ENCODE measurements around the gene TRAPPC10. TPM values are rescaled to one million over a fixed set of nuclear protein-coding genes. Genes with fewer than 3 reads are reported as not detected.

The TRAPPC10 gene
- total RNA-seq, 1 experiment from 2014 or later, result 32.9 TPM

- Histone ChIP-seq H3K4ac (ENCODE audit: low read depth, low read length) (no peak overlapping the region), H3K79me2 (ENCODE audit: insufficient read depth, low read length) (no peaks in the 10 kb centered on the region), H2BK120ac (ENCODE audit: low read depth, low read length, poor library complexity, severe bottlenecking) (no peak overlapping the region), H2AFZ (ENCODE audit: low read length) (no peak overlapping the region), H3K56ac (ENCODE audit: insufficient read length, low read depth, low read length) (no peak overlapping the region), H3T11ph (ENCODE audit: low read length) (no peak overlapping the region), H3K18ac (ENCODE audit: insufficient read length, low read depth, low read length) (no peak overlapping the region), H3K27me3 (ENCODE audit: insufficient read depth, low read length) (no peaks in the 10 kb centered on the region), H2BK15ac (ENCODE audit: low read depth, low read length) (no peak overlapping the region), H3K23me2 (ENCODE audit: insufficient read length, low read depth, low read length, poor library complexity, severe bottlenecking) (no peaks in the 10 kb centered on the region), H3K23ac (ENCODE audit: insufficient read length, low read depth, low read length) (no peak overlapping the region), H3K9me3 (ENCODE audit: control insufficient read depth, low read depth, low read length) (no peaks in the 10 kb centered on the region), H3K14ac (ENCODE audit: insufficient read depth, low read length) (no peak overlapping the region), H4K91ac (ENCODE audit: insufficient read length, low read depth, low read length) (no peak overlapping the region), H3K9ac (ENCODE audit: extremely low read depth, insufficient read length, low read length) (no peak overlapping the region), H4K8ac (replicated peaks; ENCODE audit: insufficient read length, low read depth, low read length) (no peak overlapping the region), H2AK5ac (ENCODE audit: insufficient read length, low read length) (no peak overlapping the region), H3K79me1 (ENCODE audit: insufficient read depth, low read depth, low read length, poor library complexity, severe bottlenecking) (no peaks in the 10 kb centered on the region), H3K4me2 (ENCODE audit: insufficient read depth, insufficient read length, low read length) (no peak overlapping the region), H3K4me1 (ENCODE audit: insufficient read depth, low read length) (no peaks in the 10 kb centered on the region), H3K27ac (ENCODE audit: insufficient read length, low read depth, low read length) (no peak overlapping the region), H4K20me1 (ENCODE audit: control insufficient read depth, insufficient read depth, insufficient read length) (no peaks in the 10 kb centered on the region), H2BK12ac (ENCODE audit: insufficient read length, low read depth, low read length) (no peak overlapping the region), H4K5ac (ENCODE audit: insufficient read length, low read depth, low read length) (no peak overlapping the region), H2BK20ac (ENCODE audit: low read depth, low read length, poor library complexity, severe bottlenecking) (no peak overlapping the region), H2BK5ac (ENCODE audit: insufficient read length, low read length) (no peak overlapping the region)
- H3K27ac Mint-ChIP-seq, result 0 out of 7 replicates have a peak overlapping the region, but pooled peaks of 2 of the 3 experiments have one; percentile 60 to 87
- no peaks in the 10 kb centered on the region for H3K9me3 Mint-ChIP-seq
- no peak for DNase-seq
- peaks cover 24 to 84% (median 75%) of the 10 kb centered on the region in 3 experiments; a peak in 6 of 7 replicates for H3K36me3 Mint-ChIP-seq (ENCODE audit: insufficient read depth in 1 of 3, low read depth in 3 of 3)
- H3K27me3 Mint-ChIP-seq (ENCODE audit: low read depth), result no peaks in the 10 kb centered on the region
- no peak overlapping the region for H3K4me3 Mint-ChIP-seq
- WGBS (ENCODE audit: extremely low coverage, insufficient read length, low lambda C conversion rate), result no CpG with 5 or more reads among the region's 7 CpGs
- H3K4me1 Mint-ChIP-seq, result peaks cover 12% of the 10 kb centered on the region in 2 experiments
- TF ChIP-seq CTCF (conservative IDR thresholded peaks at IDR 0.05), result no peak
These were observed 67.7 kb downstream of the TRAPPC10 start for GRCh38 chr21:44079846-44080245.

All from H9 (cell line).